Activated CD4-positive, alpha-beta memory T cell treated with anti-CD3 and anti-CD28 coated beads, Interleukin-2, amount 10 ng/mL, durations not matched to agents 7 days and 5 days (primary cell): ENCODE measurements around the gene CALB2. TPM values are rescaled to one million over a fixed set of nuclear protein-coding genes. Genes with fewer than 3 reads are reported as not detected.

ENCODE experiments used
- total RNA-seq, 2 experiments: library from RNA; stranded (reverse); gene quantifications; one replicate each; pipeline ENCODE4 v1.2.3, GENCODE V29; 2021

CALB2 gene
- total RNA-seq, 2 experiments from 2014 or later = not detected

Other genes starting within 250 kb of the CALB2 start
- gene HYDIN, start 128.0 kb upstream of the CALB2 start, total RNA-seq = not detected
- 10 to 100 TPM; 20.1 to 21.5 TPM for gene CMTR2, start 69.3 kb upstream of the CALB2 start, total RNA-seq
- gene TLE7, start 83.3 kb downstream of the CALB2 start, total RNA-seq = not detected
- 1 to 10 TPM; 6.0 to 7.3 TPM for gene ZNF23, start 103.5 kb downstream of the CALB2 start, total RNA-seq
- 1 to 10 TPM; 2.1 to 2.8 TPM for gene ZNF19, start 130.6 kb downstream of the CALB2 start, total RNA-seq
- gene CHST4, start 167.7 kb downstream of the CALB2 start, total RNA-seq = not detected
- not detected for gene TAT, start 218.4 kb downstream of the CALB2 start, total RNA-seq